K562 (cell line): ENCODE measurements around the gene BARX2. TPM values are rescaled to one million over a fixed set of nuclear protein-coding genes. Genes with fewer than 3 reads are reported as not detected.

Source experiments
- ATAC-seq: fragments of 200-7000 bp; cut with Tn5 transposase; 3 replicates; pipeline ENCODE4 v1.9.1; 2020; ENCODE audit warnings: moderate library complexity
- BruUV-seq: library from RNA; stranded (reverse); fragments of 400-500 nt; replicated peaks from 2 replicates; lab custom pipeline; 2021; lab: Mats Ljungman, UMichigan
- CTCF ChIA-PET: fragments of 300-600 bp; formaldehyde crosslinking; extraction: SDS; loops from one replicate; lab custom pipeline; 2021; ENCODE audit warnings: low intra/inter-chr PET ratio; lab: Yijun Ruan, JAX
- POLR2A ChIA-PET: fragments of 300-600, 350-650 bp; sonication (Branson Sonifier 250); formaldehyde crosslinking; extraction: SDS; loops from one replicate; lab custom pipeline; 2021; ENCODE audit warnings: antibody characterized with exemption, inconsistent platforms; lab: Yijun Ruan, JAX
- DNase-seq, 4 experiments: peaks; one replicate each; pipeline versions ENCODE4 v3.0.0 to v3.0.0-alpha.2; 2011 to 2018; ENCODE audit warnings: low spot score in 3 of 4, mixed read lengths in 3 of 4; ENCODE audit errors: extremely low read depth in 1 of 4
- FAIRE-seq: peaks from 2 replicates; lab custom pipeline; 2011; peaks lifted over from hg19 to GRCh38; lab: Jason Lieb, UNC
- H2AFZ ChIP-seq: 2 replicates; pipeline ENCODE4 v1.6.0; 2011; ENCODE audit warnings: low read depth, low read length, control low read depth, inconsistent platforms
- H3K27ac ChIP-seq: fragments of 200-600 bp; 3 replicates; pipeline ENCODE4 v1.8.0; 2011; ENCODE audit warnings: low read depth, mild to moderate bottlenecking, control low read depth, inconsistent platforms, low read length, moderate library complexity, mixed read lengths; ENCODE audit errors: extremely low read depth
- H3K27me3 ChIP-seq, 2 experiments: fragments of 300-600 bp in 1 of 2; 2 replicates in 1 of 2; 3 replicates in 1 of 2; pipeline versions ENCODE4 v1.6.0 to v1.8.0; 2011; ENCODE audit warnings: inconsistent platforms in 2 of 2, low read length in 2 of 2, mild to moderate bottlenecking in 1 of 2, mixed read lengths in 1 of 2, moderate library complexity in 1 of 2; ENCODE audit not compliant: control insufficient read depth in 2 of 2, insufficient read depth in 2 of 2
- H3K36me3 ChIP-seq: fragments of 300-600 bp; 3 replicates; pipeline ENCODE4 v1.8.0; 2011; ENCODE audit warnings: mild to moderate bottlenecking, low read length, inconsistent platforms; ENCODE audit not compliant: control insufficient read depth, insufficient read depth
- H3K4me1 ChIP-seq, 2 experiments: fragments of 200-600 bp in 1 of 2; replicated peaks in 1 of 2; 2 replicates in 1 of 2; 3 replicates in 1 of 2; pipeline versions ENCODE4 v1.5.1 to v1.8.0; 2011; ENCODE audit warnings: inconsistent platforms in 2 of 2, low read length in 2 of 2, mild to moderate bottlenecking in 1 of 2, mixed read lengths in 1 of 2, moderate library complexity in 1 of 2; ENCODE audit not compliant: control insufficient read depth in 2 of 2, insufficient read depth in 2 of 2
- H3K4me2 ChIP-seq: 2 replicates; pipeline ENCODE4 v1.6.1; 2011; ENCODE audit warnings: low read length, control low read depth, inconsistent platforms, mixed read lengths; ENCODE audit not compliant: insufficient read depth
- H3K4me3 ChIP-seq: fragments of 200-600 bp; sonication (generic), shearing (Covaris generic); 2 replicates; pipeline ENCODE4 v1.5.1; 2016; ENCODE audit warnings: control low read depth, inconsistent platforms
- H3K79me2 ChIP-seq: fragments of 200-600 bp; 3 replicates; pipeline ENCODE4 v1.8.0; 2011; ENCODE audit warnings: low read length, inconsistent platforms; ENCODE audit not compliant: control insufficient read depth, insufficient read depth
- H3K9ac ChIP-seq, 2 experiments: 2 replicates each; pipeline versions ENCODE4 v1.6.0 to v1.6.1; 2011; ENCODE audit warnings: low read depth in 2 of 2, low read length in 2 of 2, control low read depth in 1 of 2, inconsistent platforms in 1 of 2, mild to moderate bottlenecking in 1 of 2, mixed read lengths in 1 of 2; ENCODE audit not compliant: insufficient read depth in 1 of 2
- H3K9me1 ChIP-seq: one replicate; pipeline ENCODE4 v1.6.0; 2011; ENCODE audit warnings: inconsistent platforms, mild to moderate bottlenecking, low read length, moderate library complexity; ENCODE audit not compliant: control insufficient read depth, insufficient read depth
- H3K9me3 ChIP-seq: replicated peaks from 2 replicates; pipeline ENCODE4 v1.5.1; 2011; ENCODE audit warnings: low read depth, low read length, inconsistent platforms; ENCODE audit not compliant: control insufficient read depth, insufficient read depth
- H4K20me1 ChIP-seq: replicated peaks from 2 replicates; pipeline ENCODE4 v1.6.1; 2011; ENCODE audit warnings: low read length, inconsistent platforms, mixed read lengths; ENCODE audit not compliant: control insufficient read depth, insufficient read depth
- ARNT ChIP-seq, 2 experiments: fragments of 450-650 bp; IDR thresholded peaks; 2 replicates each; pipeline ENCODE4 v1.6.1; 2016; ENCODE audit warnings: mild to moderate bottlenecking in 1 of 2
- BACH1 ChIP-seq: fragments of 200-800 bp; sonication (Bioruptor generic); IDR thresholded peaks from 2 replicates; pipeline ENCODE4 v1.6.1; 2016; ENCODE audit warnings: missing genetic modification characterization, missing compliant biosample characterization
- BHLHE40 ChIP-seq: IDR thresholded peaks from 2 replicates; pipeline ENCODE4 v1.6.1; 2011; ENCODE audit warnings: low read length, improper control_type of control experiment
- EHMT2 ChIP-seq: fragments of 450-650 bp; IDR thresholded peaks from 2 replicates; pipeline ENCODE4 v1.6.1; 2018; ENCODE audit warnings: antibody characterized with exemption
- GATAD2B ChIP-seq: fragments of 450-650 bp; IDR thresholded peaks from 2 replicates; pipeline ENCODE4 v1.6.1; 2017; ENCODE audit warnings: mild to moderate bottlenecking, borderline replicate concordance
- HNRNPUL1 ChIP-seq: fragments of 200-400 bp; formaldehyde crosslinking; IDR thresholded peaks from 2 replicates; pipeline ENCODE4 v1.6.1; 2017; ENCODE audit warnings: low read length
- IRF2 ChIP-seq: sonication (generic); formaldehyde crosslinking; IDR thresholded peaks from 2 replicates; pipeline ENCODE4 v1.8.1; 2022; ENCODE audit warnings: mild to moderate bottlenecking, missing genetic modification reagents
- NBN ChIP-seq: fragments of 450-650 bp; IDR thresholded peaks from 2 replicates; pipeline ENCODE4 v1.6.1; 2016; ENCODE audit warnings: low read depth, mild to moderate bottlenecking
- NCOR1 ChIP-seq: fragments of 450-650 bp; IDR thresholded peaks from 2 replicates; pipeline ENCODE4 v1.6.1; 2016; ENCODE audit warnings: mild to moderate bottlenecking, moderate library complexity
- NR2C1 ChIP-seq, 2 experiments: fragments of 450-650 bp; IDR thresholded peaks; 2 replicates each; pipeline ENCODE4 v1.6.1; 2017; ENCODE audit warnings: mild to moderate bottlenecking in 2 of 2, antibody characterized with exemption in 1 of 2, inconsistent platforms in 1 of 2, missing compliant biosample characterization in 1 of 2, missing genetic modification characterization in 1 of 2
- TCF7 ChIP-seq: sonication (generic); IDR thresholded peaks from 2 replicates; pipeline ENCODE4 v1.6.1; 2016; ENCODE audit warnings: antibody characterized with exemption, borderline replicate concordance
- TCFL5 ChIP-seq: fragments of 250-450 bp; sonication (Bioruptor Pico); conservative IDR thresholded peaks from 2 replicates; pipeline ENCODE4 v1.6.1; 2021; ENCODE audit warnings: mild to moderate bottlenecking, moderate library complexity, matching md5 sums
- ZBTB17 ChIP-seq: fragments of 450-650 bp; formaldehyde crosslinking; IDR thresholded peaks from 2 replicates; pipeline ENCODE4 v1.4.0; 2020; ENCODE audit warnings: mild to moderate bottlenecking
- ZC3H8 ChIP-seq: fragments of 450-650 bp; IDR thresholded peaks from 2 replicates; pipeline ENCODE4 v1.6.1; 2017
- ZNF699 ChIP-seq: fragments of 250-450 bp; sonication (Bioruptor Pico); IDR thresholded peaks from 2 replicates; pipeline ENCODE4 v1.8.0; 2021; ENCODE audit warnings: mild to moderate bottlenecking, moderate library complexity; ENCODE audit not compliant: insufficient replicate concordance
- ZSCAN29 ChIP-seq: fragments of 450-650 bp; IDR thresholded peaks from 2 replicates; pipeline ENCODE4 v1.6.1; 2017
- ZZZ3 ChIP-seq: fragments of 450-650 bp; IDR thresholded peaks from 2 replicates; pipeline ENCODE4 v1.6.1; 2016; ENCODE audit warnings: antibody characterized with exemption, mild to moderate bottlenecking, moderate library complexity
- WGBS: fragments of 100-300 bp; shearing (Covaris generic); methylation state at CpG from one replicate; pipeline ENCODE4 v1.1.6; 2016; ENCODE audit warnings: low coverage, mixed read lengths; ENCODE audit not compliant: insufficient coverage; ENCODE audit errors: missing lambda C conversion rate; 5-methylcytosine and 5-hydroxymethylcytosine counted together
- in situ Hi-C: fragments of 300-500 bp; cut with MboI; formaldehyde crosslinking; loops from 4 replicates; pipeline ENCODE4 v1.15.0; 2018; ENCODE audit warnings: inconsistent platforms, mixed read lengths
- intact Hi-C: fragments of 100-400 bp; cut with micrococcal nuclease; formaldehyde crosslinking; loops from 2 replicates; pipeline ENCODE4 v1.14.2; 2022
- polyA plus RNA-seq, 8 experiments: library from polyadenylated mRNA; depleted of rRNA in 4 of 8; stranded (reverse) in 5 of 8; unstranded in 3 of 8; fragments of >200 nt; fragmentation: Nextera tagmentation in 2 of 8; fragmentation: Illumina TruSeq in 1 of 8; extraction: Ambion mirVana in 2 of 8; extraction: Trizol in 1 of 8; gene quantifications; 2 replicates each; pipeline versions ENCODE4 v1.2.1 to v1.2.3, GENCODE V29; 2011 to 2014; ENCODE audit warnings: inconsistent platforms in 1 of 8, missing spikeins in 1 of 8
- total RNA-seq, 7 experiments: library from RNA; depleted of rRNA in 6 of 7; stranded (reverse); fragments of >200 nt in 6 of 7; fragmentation: Illumina TruSeq in 2 of 7; extraction: Trizol in 2 of 7; gene quantifications; 2 replicates each; pipeline versions ENCODE4 v1.2.1 to v1.2.3, GENCODE V29; 2011 to 2021; ENCODE audit warnings: low replicate concordance in 1 of 7
- TF ChIP-seq, protein P1 (sequence below): sonication (generic); formaldehyde crosslinking; IDR thresholded peaks from 2 replicates; pipeline ENCODE4 v1.8.0; 2022; ENCODE audit warnings: missing genetic modification reagents, mild to moderate bottlenecking, borderline replicate concordance

The BARX2 gene
- total and polyA plus RNA-seq, 9 of the 15 experiments (the other 6 are each of a cell fraction or from before 2014, with no cell fraction given): not detected

DNA sequence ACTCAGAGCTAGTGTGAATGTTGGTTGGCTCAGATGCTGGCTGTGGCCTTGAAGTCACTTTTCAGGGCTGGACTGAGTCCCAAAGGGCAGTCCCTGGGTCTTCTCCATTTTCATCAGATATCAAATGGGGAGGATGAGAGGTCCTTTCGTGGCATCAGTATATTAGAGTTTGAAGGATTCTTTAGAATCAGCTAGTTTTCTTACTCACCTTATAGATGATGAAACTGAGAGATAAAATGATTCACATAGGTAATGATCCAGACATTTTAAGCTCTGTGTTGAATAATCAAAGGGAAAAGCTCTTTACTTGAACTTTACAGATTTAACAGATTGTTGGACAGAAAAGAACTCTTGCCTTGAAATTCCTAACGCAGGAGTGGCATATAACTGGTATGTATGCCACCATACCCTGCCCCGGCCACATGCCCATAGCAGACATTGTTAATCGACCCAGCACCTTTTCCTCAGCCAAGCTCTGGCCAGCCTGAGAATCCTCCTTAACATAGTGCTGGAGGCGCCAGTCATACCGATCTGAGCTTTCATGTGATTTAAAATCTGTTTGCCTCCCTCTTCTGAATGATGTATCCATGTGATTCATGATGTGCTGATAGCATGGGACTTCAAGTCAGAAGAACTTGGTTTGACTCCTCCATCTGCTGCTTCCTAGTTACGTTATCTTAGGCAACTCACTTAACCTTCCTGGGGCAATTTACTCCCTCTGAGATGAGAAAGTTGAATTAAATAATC is 60.0 kb downstream of the BARX2 start:
- H3K79me2 ChIP-seq: no peaks in the 10 kb centered on the region
- no peak overlapping the region for H3K27ac ChIP-seq
- DNase-seq (no peak), FAIRE-seq (no peak), ATAC-seq (no peak)
- in situ Hi-C loops (no loop called here), intact Hi-C loops (no loop called here)
- ChIA-PET CTCF (no interaction called here), POLR2A (no interaction called here)
- no peak overlapping the region for H3K4me3 ChIP-seq
- no peak overlapping the region for H2AFZ ChIP-seq
- WGBS: 4% methylated on average over 7 of the region's 7 CpGs
- TF ChIP-seq NCOR1 (no peak), ZNF699 (CRISPR knock-in tag) (no peak), ZC3H8 (no peak), IRF2 (CRISPR knock-in tag) (no peak), TCF7 (no peak)
- no peaks in the 10 kb centered on the region for H3K9me3 ChIP-seq
- H3K4me1 ChIP-seq: no peaks in the 10 kb centered on the region
- H3K9me1 ChIP-seq: no peaks in the 10 kb centered on the region
- no peak overlapping the region for H3K4me2 ChIP-seq
- BruUV-seq: no TSS peak
- H3K36me3 ChIP-seq: no peaks in the 10 kb centered on the region
- H3K9ac ChIP-seq: no peak overlapping the region
- H3K27me3 ChIP-seq: peaks cover 2 to 12% of the 10 kb centered on the region in 2 experiments; a peak in 3 of 5 replicates
- H4K20me1 ChIP-seq: no peaks in the 10 kb centered on the region

DNA sequence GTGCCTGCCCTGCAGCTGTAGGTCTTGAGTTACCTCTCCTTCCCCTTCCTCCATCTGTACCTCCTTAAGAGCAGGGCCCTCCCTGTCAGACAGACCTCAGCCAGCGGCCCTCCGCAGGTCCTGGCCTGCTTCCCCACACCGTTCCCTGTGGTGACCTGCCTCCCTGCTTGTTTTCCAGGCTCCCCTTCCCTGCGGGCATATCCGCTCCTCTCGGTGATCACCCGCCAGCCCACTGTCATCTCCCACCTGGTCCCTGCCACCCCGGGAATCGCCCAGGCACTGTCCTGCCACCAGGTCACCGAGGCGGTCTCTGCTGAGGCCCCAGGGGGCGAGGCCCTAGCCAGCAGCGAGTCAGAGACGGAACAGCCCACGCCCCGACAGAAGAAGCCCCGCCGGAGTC is 60.9 kb downstream of the BARX2 start:
- Histone ChIP-seq H3K4me1 (no peaks in the 10 kb centered on the region), H3K9ac (no peak overlapping the region), H2AFZ (no peak overlapping the region), H3K36me3 (no peaks in the 10 kb centered on the region), H3K27me3 (peaks cover 2 to 12% of the 10 kb centered on the region in 2 experiments; a peak in 3 of 5 replicates), H4K20me1 (no peaks in the 10 kb centered on the region), H3K4me2 (no peak overlapping the region), H3K4me3 (no peak overlapping the region), H3K9me3 (no peaks in the 10 kb centered on the region), H3K79me2 (no peaks in the 10 kb centered on the region), H3K27ac (no peak overlapping the region), H3K9me1 (no peaks in the 10 kb centered on the region)
- WGBS: 0% methylated on average over 15 of the region's 18 CpGs
- no TSS peak for BruUV-seq
- ChIA-PET POLR2A (no interaction called here), CTCF (no interaction called here)
- no peak; the same call in 2 of the 3 replicates for ATAC-seq
- in situ Hi-C loops: no loop called here
- no peak for DNase-seq
- intact Hi-C loops: no loop called here
- no peak for FAIRE-seq
- TF ChIP-seq, protein P1, sequence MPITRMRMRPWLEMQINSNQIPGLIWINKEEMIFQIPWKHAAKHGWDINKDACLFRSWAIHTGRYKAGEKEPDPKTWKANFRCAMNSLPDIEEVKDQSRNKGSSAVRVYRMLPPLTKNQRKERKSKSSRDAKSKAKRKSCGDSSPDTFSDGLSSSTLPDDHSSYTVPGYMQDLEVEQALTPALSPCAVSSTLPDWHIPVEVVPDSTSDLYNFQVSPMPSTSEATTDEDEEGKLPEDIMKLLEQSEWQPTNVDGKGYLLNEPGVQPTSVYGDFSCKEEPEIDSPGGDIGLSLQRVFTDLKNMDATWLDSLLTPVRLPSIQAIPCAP (CRISPR knock-in tag): no peak
- TF ChIP-seq BACH1 (tag) (no peak), NBN (no peak), TCFL5 (CRISPR knock-in tag) (no peak), GATAD2B (no peak), ZSCAN29 (no peak), BHLHE40 (no peak), EHMT2 (no peak), ARNT (IDR thresholded peaks at IDR 0.05) (no peak), NCOR1 (no peak), NR2C1 (IDR thresholded peaks at IDR 0.05) (no peak), NR2C1 (tag; IDR thresholded peaks at IDR 0.05) (no peak), HNRNPUL1 (no peak), ZBTB17 (CRISPR knock-in tag) (no peak), ZZZ3 (no peak)
